PC-9 (cell line): Measurements from ENCODE around the gene CELF2.

Experiments
- EZH2 ChIP-seq: fragments of 200-600 bp; sonication (generic); IDR thresholded peaks from 2 replicates; pipeline ENCODE4 v1.8.0; 2017; ENCODE audit warnings: antibody characterized with exemption, low read depth
- TF ChIP-seq, protein P1 (sequence below): fragments of 200-600 bp; sonication (generic); conservative IDR thresholded peaks from 2 replicates; pipeline ENCODE4 v1.6.1; 2017; ENCODE audit warnings: mixed run types, antibody characterized with exemption, mild to moderate bottlenecking, moderate library complexity

DNA sequence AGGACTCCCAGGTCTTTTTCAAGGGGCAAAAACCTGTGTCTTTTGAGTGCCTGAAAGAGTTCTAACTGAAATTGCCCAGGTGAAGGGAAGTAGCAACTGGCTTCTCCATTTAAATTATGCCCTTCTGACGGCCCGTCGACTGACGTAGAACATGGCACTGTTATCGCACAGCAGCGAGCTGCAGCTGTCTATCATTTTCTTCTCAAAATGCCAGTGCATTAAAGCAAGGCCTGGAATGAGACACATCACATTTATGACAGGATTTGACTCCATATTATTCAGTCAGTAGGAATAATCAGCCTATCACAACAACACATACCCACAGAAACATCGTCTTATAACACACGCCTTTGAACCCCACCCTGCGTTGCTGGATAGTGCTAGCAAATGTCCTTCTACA, 69.7 kb downstream of the CELF2 start:
- TF ChIP-seq, protein P1, sequence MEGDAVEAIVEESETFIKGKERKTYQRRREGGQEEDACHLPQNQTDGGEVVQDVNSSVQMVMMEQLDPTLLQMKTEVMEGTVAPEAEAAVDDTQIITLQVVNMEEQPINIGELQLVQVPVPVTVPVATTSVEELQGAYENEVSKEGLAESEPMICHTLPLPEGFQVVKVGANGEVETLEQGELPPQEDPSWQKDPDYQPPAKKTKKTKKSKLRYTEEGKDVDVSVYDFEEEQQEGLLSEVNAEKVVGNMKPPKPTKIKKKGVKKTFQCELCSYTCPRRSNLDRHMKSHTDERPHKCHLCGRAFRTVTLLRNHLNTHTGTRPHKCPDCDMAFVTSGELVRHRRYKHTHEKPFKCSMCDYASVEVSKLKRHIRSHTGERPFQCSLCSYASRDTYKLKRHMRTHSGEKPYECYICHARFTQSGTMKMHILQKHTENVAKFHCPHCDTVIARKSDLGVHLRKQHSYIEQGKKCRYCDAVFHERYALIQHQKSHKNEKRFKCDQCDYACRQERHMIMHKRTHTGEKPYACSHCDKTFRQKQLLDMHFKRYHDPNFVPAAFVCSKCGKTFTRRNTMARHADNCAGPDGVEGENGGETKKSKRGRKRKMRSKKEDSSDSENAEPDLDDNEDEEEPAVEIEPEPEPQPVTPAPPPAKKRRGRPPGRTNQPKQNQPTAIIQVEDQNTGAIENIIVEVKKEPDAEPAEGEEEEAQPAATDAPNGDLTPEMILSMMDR: no peak
- TF ChIP-seq EZH2: no peak
